ENCODE data around the gene PPP5C.
"Not testable (repeated sequence)": the region's sequence is repeated elsewhere in the genome, so short reads cannot be mapped to it uniquely, and the experiment has no call there.

The PPP5C gene

GRCh38 chr19:46411088-46411924 is 64.4 kb downstream of the PPP5C start:
- no peak for DNase-seq

- DNase-seq, result no peak
Measured at GRCh38 chr19:46411925-46412649, 65.2 kb downstream of the PPP5C start.

GRCh38 chr19:46412650-46413261 is 65.9 kb downstream of the PPP5C start:
- no peak for DNase-seq

- DNase-seq, result no peak
Measured at GRCh38 chr19:46413262-46414031, 66.6 kb downstream of the PPP5C start, which contains the start of gene CCDC8. CCDC8 (minus strand) TSS chr19:46413564; CDS start chr19:46412810, 754 bp downstream.

GRCh38 chr19:46414899-46415298 is 68.0 kb downstream of the PPP5C start:
- not testable (repeated sequence) for DNase-seq

- DNase-seq, result peak; percentile 78
Measured at GRCh38 chr19:46415804-46416709, 69.2 kb downstream of the PPP5C start.

- no peak for DNase-seq
Measured at GRCh38 chr19:46420056-46420455, 73.2 kb downstream of the PPP5C start.

- no peak for DNase-seq
Measured at GRCh38 chr19:46422344-46422743, 75.5 kb downstream of the PPP5C start.

GRCh38 chr19:46423188-46423587 is 76.3 kb downstream of the PPP5C start:
- DNase-seq, result no peak

GRCh38 chr19:46426035-46426505 is 79.2 kb downstream of the PPP5C start:
- DNase-seq, result no peak

- peak; percentile 64 for DNase-seq
Measured at GRCh38 chr19:46426506-46427162, 79.7 kb downstream of the PPP5C start.

- DNase-seq, result no peak
Measured at GRCh38 chr19:46427518-46428045, 80.7 kb downstream of the PPP5C start.

GRCh38 chr19:46428239-46429135 is 81.6 kb downstream of the PPP5C start, which contains the start of gene PNMA8C:
PNMA8C (minus strand) TSS chr19:46428936; CDS start chr19:46428359, 577 bp downstream.
- DNase-seq, result peak; percentile 26

- DNase-seq, result no peak
Measured at GRCh38 chr19:46429999-46430398, 83.1 kb downstream of the PPP5C start.

- DNase-seq, result no peak
Measured at GRCh38 chr19:46431824-46432223, 84.9 kb downstream of the PPP5C start.

GRCh38 chr19:46433470-46433869 is 86.6 kb downstream of the PPP5C start:
- not testable (repeated sequence) for DNase-seq

GRCh38 chr19:46435009-46435408 is 88.1 kb downstream of the PPP5C start:
- no peak for DNase-seq

GRCh38 chr19:46435689-46436088 is 88.8 kb downstream of the PPP5C start:
- DNase-seq, result not testable (repeated sequence)

Data from NCI-H1092 treated with DMSO at 0.1 percent for 48 hours (cell line).